Measurements from ENCODE around the gene CPSF2.

DNA sequence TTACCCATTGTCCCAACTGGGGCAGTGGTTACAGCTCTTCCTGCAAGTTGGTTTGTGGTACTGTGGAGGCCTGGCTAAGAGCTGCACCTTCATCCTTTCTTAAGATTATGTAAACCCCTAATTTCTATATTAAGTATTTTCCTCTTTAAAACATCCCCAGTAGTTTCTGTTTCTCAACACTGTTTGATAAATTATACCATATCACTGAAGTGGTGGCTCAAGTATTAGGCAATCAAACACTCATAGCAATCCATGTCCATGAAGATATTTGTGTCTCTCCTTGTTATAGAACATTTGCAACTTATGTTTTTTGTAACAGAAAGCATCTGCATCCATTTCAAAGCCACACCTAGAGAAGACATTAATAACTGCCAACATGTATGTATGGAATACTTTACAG lies 47.2 kb upstream of the CPSF2 start:
- TF ChIP-seq, protein P1, sequence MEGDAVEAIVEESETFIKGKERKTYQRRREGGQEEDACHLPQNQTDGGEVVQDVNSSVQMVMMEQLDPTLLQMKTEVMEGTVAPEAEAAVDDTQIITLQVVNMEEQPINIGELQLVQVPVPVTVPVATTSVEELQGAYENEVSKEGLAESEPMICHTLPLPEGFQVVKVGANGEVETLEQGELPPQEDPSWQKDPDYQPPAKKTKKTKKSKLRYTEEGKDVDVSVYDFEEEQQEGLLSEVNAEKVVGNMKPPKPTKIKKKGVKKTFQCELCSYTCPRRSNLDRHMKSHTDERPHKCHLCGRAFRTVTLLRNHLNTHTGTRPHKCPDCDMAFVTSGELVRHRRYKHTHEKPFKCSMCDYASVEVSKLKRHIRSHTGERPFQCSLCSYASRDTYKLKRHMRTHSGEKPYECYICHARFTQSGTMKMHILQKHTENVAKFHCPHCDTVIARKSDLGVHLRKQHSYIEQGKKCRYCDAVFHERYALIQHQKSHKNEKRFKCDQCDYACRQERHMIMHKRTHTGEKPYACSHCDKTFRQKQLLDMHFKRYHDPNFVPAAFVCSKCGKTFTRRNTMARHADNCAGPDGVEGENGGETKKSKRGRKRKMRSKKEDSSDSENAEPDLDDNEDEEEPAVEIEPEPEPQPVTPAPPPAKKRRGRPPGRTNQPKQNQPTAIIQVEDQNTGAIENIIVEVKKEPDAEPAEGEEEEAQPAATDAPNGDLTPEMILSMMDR (IDR thresholded peaks at IDR 0.05) = no peak
- TF ChIP-seq POLR2A (IDR thresholded peaks at IDR 0.05) = no peak
- no peak for TF ChIP-seq POLR2AphosphoS5 (IDR thresholded peaks at IDR 0.05)
- no peak for TF ChIP-seq EP300 (IDR thresholded peaks at IDR 0.05; ENCODE audit: low read depth)
